GM04504 (cell line): Measurements from ENCODE around the gene GNG7.
A peak's percentile ranks its signal among the peaks of the same experiment; 100 is the strongest.
"Not testable (repeated sequence)": the region's sequence is repeated elsewhere in the genome, so short reads cannot be mapped to it uniquely, and the experiment has no call there.

Experiments
- DNase-seq: peaks from one replicate; pipeline ENCODE4 v3.0.0-alpha.2; 2012; ENCODE audit warnings: low read depth

The GNG7 gene

GRCh38 chr19:2726904-2727639 is 24.6 kb upstream of the GNG7 start:
- DNase-seq, result no peak

- DNase-seq, result no peak
These were observed 23.8 kb upstream of the GNG7 start for GRCh38 chr19:2726160-2726855.

GRCh38 chr19:2724148-2724557 is 21.7 kb upstream of the GNG7 start:
- DNase-seq, result no peak

GRCh38 chr19:2723747-2724146 is 21.3 kb upstream of the GNG7 start:
- no peak for DNase-seq

- DNase-seq, result no peak
These were observed 20.8 kb upstream of the GNG7 start for GRCh38 chr19:2723345-2723715.

GRCh38 chr19:2722541-2723344 is 20.2 kb upstream of the GNG7 start:
- peak; percentile 68 for DNase-seq

- no peak for DNase-seq
These were observed 19.4 kb upstream of the GNG7 start for GRCh38 chr19:2721570-2722540.

GRCh38 chr19:2720777-2721569 is 18.5 kb upstream of the GNG7 start, which contains the start of gene DIRAS1:
Gene DIRAS1, minus strand, starts transcription at chr19:2721372. Its CDS starts 3,566 bp downstream, at chr19:2717806.
- DNase-seq, result no peak

- DNase-seq, result no peak
These were observed 17.7 kb upstream of the GNG7 start for GRCh38 chr19:2719920-2720776.

GRCh38 chr19:2719232-2719735 is 16.8 kb upstream of the GNG7 start:
- DNase-seq, result no peak

- no peak for DNase-seq
These were observed 15.4 kb upstream of the GNG7 start for GRCh38 chr19:2717638-2718541.

- no peak for DNase-seq
These were observed 14.5 kb upstream of the GNG7 start for GRCh38 chr19:2716722-2717637.

- DNase-seq, result no peak
These were observed 13.8 kb upstream of the GNG7 start for GRCh38 chr19:2716275-2716650.

- DNase-seq, result no peak
These were observed 13.2 kb upstream of the GNG7 start for GRCh38 chr19:2715470-2716274.

- no peak for DNase-seq
These were observed 12.2 kb upstream of the GNG7 start for GRCh38 chr19:2714531-2715269.

- not testable (repeated sequence) for DNase-seq
These were observed 11.6 kb upstream of the GNG7 start for GRCh38 chr19:2714102-2714501.
